Measurements from ENCODE around the gene PPP1R12C.

PPP1R12C gene

GRCh38 chr19:55088543-55089341 lies 28.7 kb downstream of the PPP1R12C start:
- peak; percentile 54 for DNase-seq

- DNase-seq: no peak
These were observed 29.4 kb downstream of the PPP1R12C start for GRCh38 chr19:55088021-55088451.

- DNase-seq: no peak
These were observed 29.9 kb downstream of the PPP1R12C start for GRCh38 chr19:55087542-55087901.

GRCh38 chr19:55086730-55087541 lies 30.5 kb downstream of the PPP1R12C start:
- DNase-seq: peak; percentile 90

GRCh38 chr19:55085923-55086715 lies 31.3 kb downstream of the PPP1R12C start:
- no peak for DNase-seq

- no peak for DNase-seq
These were observed 33.0 kb downstream of the PPP1R12C start for GRCh38 chr19:55084416-55084815.

- DNase-seq: no peak
These were observed 34.2 kb downstream of the PPP1R12C start for GRCh38 chr19:55083004-55083850.

GRCh38 chr19:55082020-55082851 lies 35.2 kb downstream of the PPP1R12C start:
- no peak for DNase-seq

GRCh38 chr19:55081770-55082019 lies 35.7 kb downstream of the PPP1R12C start:
- DNase-seq: no peak

- DNase-seq: peak; percentile 54
These were observed 36.3 kb downstream of the PPP1R12C start for GRCh38 chr19:55080968-55081769.

GRCh38 chr19:55080121-55080967 lies 37.1 kb downstream of the PPP1R12C start:
- peak; percentile 67 for DNase-seq

- no peak for DNase-seq
These were observed 37.9 kb downstream of the PPP1R12C start for GRCh38 chr19:55079400-55080038.

- DNase-seq: no peak
These were observed 38.4 kb downstream of the PPP1R12C start for GRCh38 chr19:55078996-55079395.

- DNase-seq: no peak
These were observed 40.3 kb downstream of the PPP1R12C start for GRCh38 chr19:55077106-55077505.

- no peak for DNase-seq
These were observed 41.1 kb downstream of the PPP1R12C start for GRCh38 chr19:55076321-55076720.

GRCh38 chr19:55075371-55075998 lies 42.0 kb downstream of the PPP1R12C start, which contains the start of gene EPS8L1:
EPS8L1 (plus strand) TSS chr19:55075869; CDS start chr19:55076445, 576 bp downstream.
- DNase-seq: no peak

- DNase-seq: no peak
These were observed 45.5 kb downstream of the PPP1R12C start for GRCh38 chr19:55071913-55072312.

GRCh38 chr19:55071129-55071502 lies 46.3 kb downstream of the PPP1R12C start:
- no peak for DNase-seq

Measured in NCI-H1105 treated with DMSO at 0.1 percent for 48 hours (cell line).